H1 (cell line): ENCODE data around the gene CYP11A1. TPM values are rescaled to one million over a fixed set of nuclear protein-coding genes. Genes with fewer than 3 reads are reported as not detected.

Experiments used
- CTCF ChIA-PET: fragments of 300-600 bp; sonication (Branson Sonifier 250); formaldehyde crosslinking; loops from one replicate; lab custom pipeline; 2021; ENCODE audit not compliant: partially characterized antibody; lab: Charles Lee
- POLR2A ChIA-PET: fragments of 300-600 bp; sonication (Branson Sonifier 250); formaldehyde crosslinking; loops from one replicate; lab custom pipeline; 2021; ENCODE audit warnings: inconsistent platforms; ENCODE audit not compliant: partially characterized antibody; lab: Charles Lee
- DNase-seq, 2 experiments: peaks; one replicate each; pipeline versions ENCODE4 v3.0.0 to v3.0.0-alpha.2; 2010 to 2022; ENCODE audit warnings: low spot score in 2 of 2, low read depth in 1 of 2, mixed read lengths in 1 of 2
- FAIRE-seq: peaks from 2 replicates; lab custom pipeline; 2011; peaks lifted over from hg19 to GRCh38; lab: Jason Lieb, UNC
- H2AFZ ChIP-seq: 2 replicates; pipeline ENCODE4 v1.8.1; 2012; ENCODE audit warnings: low read length, inconsistent platforms
- H2AK5ac ChIP-seq: 2 replicates; pipeline ENCODE4 v1.6.1; 2013; ENCODE audit warnings: low read depth, low read length
- H2BK120ac ChIP-seq: replicated peaks from 2 replicates; pipeline ENCODE3; 2013; ENCODE audit warnings: low read depth, low read length, inconsistent platforms
- H2BK12ac ChIP-seq: 2 replicates; pipeline ENCODE4 v1.6.1; 2013; ENCODE audit warnings: low read depth, low read length
- H2BK15ac ChIP-seq: 2 replicates; pipeline ENCODE4 v1.6.1; 2013; ENCODE audit warnings: low read length
- H2BK20ac ChIP-seq: 2 replicates; pipeline ENCODE4 v1.6.1; 2013; ENCODE audit warnings: low read length
- H2BK5ac ChIP-seq: 2 replicates; pipeline ENCODE4 v1.6.1; 2013; ENCODE audit warnings: low read depth, low read length
- H3K14ac ChIP-seq: 2 replicates; pipeline ENCODE4 v1.6.1; 2013; ENCODE audit warnings: inconsistent platforms; ENCODE audit not compliant: insufficient read length
- H3K18ac ChIP-seq: 2 replicates; pipeline ENCODE4 v1.6.1; 2013; ENCODE audit warnings: low read length; ENCODE audit errors: extremely low read depth
- H3K23ac ChIP-seq: 2 replicates; pipeline ENCODE4 v1.6.1; 2013; ENCODE audit warnings: inconsistent platforms; ENCODE audit not compliant: insufficient read length
- H3K23me2 ChIP-seq: 2 replicates; pipeline ENCODE4 v1.6.1; 2013; ENCODE audit warnings: low read depth, low read length
- H3K27ac ChIP-seq: 2 replicates; pipeline ENCODE4 v1.6.1; 2011; ENCODE audit warnings: low read depth, low read length, inconsistent platforms
- H3K27me3 ChIP-seq, 4 experiments: replicated peaks in 1 of 4; 1 replicate in 1 of 4; 2 replicates in 3 of 4; pipeline versions ENCODE4 v1.6.1 to v1.8.1; 2011 to 2013; ENCODE audit warnings: low read length in 3 of 4, mild to moderate bottlenecking in 3 of 4, inconsistent platforms in 2 of 4, mixed read lengths in 2 of 4, moderate library complexity in 1 of 4; ENCODE audit not compliant: control insufficient read depth in 3 of 4, insufficient read depth in 3 of 4; ENCODE audit errors: extremely low read depth in 1 of 4
- H3K36me3 ChIP-seq, 4 experiments: 2 replicates each; pipeline versions ENCODE4 v1.6.1 to v1.8.1; 2011 to 2013; ENCODE audit warnings: mild to moderate bottlenecking in 4 of 4, low read length in 3 of 4, moderate library complexity in 2 of 4, control low read depth in 1 of 4, inconsistent platforms in 1 of 4; ENCODE audit not compliant: insufficient read depth in 4 of 4, control insufficient read depth in 2 of 4
- H3K4ac ChIP-seq: replicated peaks from 2 replicates; pipeline ENCODE3; 2013; ENCODE audit warnings: low read length, low read depth, mixed read lengths, inconsistent platforms; ENCODE audit not compliant: insufficient read length
- H3K4me1 ChIP-seq, 4 experiments: replicated peaks in 1 of 4; 1 replicate in 1 of 4; 2 replicates in 3 of 4; pipeline versions ENCODE4 v1.6.1 to v1.8.1; 2011 to 2013; ENCODE audit warnings: low read length in 3 of 4, inconsistent platforms in 2 of 4, mixed read lengths in 1 of 4; ENCODE audit not compliant: insufficient read depth in 4 of 4, control insufficient read depth in 3 of 4
- H3K4me2 ChIP-seq, 2 experiments: 2 replicates each; pipeline versions ENCODE4 v1.6.1 to v1.8.1; 2011 to 2013; ENCODE audit warnings: low read depth in 2 of 2, low read length in 2 of 2, control low read depth in 1 of 2, inconsistent platforms in 1 of 2, mild to moderate bottlenecking in 1 of 2; ENCODE audit not compliant: insufficient read depth in 1 of 2
- H3K4me3 ChIP-seq, 4 experiments: fragments of 200-600, 300-600 bp in 1 of 4; sonication (generic), shearing (Covaris generic), sonication (Bioruptor Twin) in 1 of 4; 2 replicates each; pipeline versions ENCODE4 v1.5.1 to v1.8.1; 2011 to 2016; ENCODE audit warnings: low read length in 4 of 4, low read depth in 3 of 4, control low read depth in 2 of 4, inconsistent platforms in 2 of 4, mild to moderate bottlenecking in 2 of 4, mixed read lengths in 1 of 4, moderate library complexity in 1 of 4; ENCODE audit not compliant: insufficient read depth in 2 of 4; ENCODE audit errors: extremely low read depth in 1 of 4
- H3K56ac ChIP-seq: replicated peaks from 2 replicates; pipeline ENCODE3; 2013; ENCODE audit warnings: low read depth, mild to moderate bottlenecking, mixed read lengths, low read length, inconsistent platforms; ENCODE audit not compliant: insufficient read length
- H3K79me1 ChIP-seq: 2 replicates; pipeline ENCODE4 v1.6.1; 2013; ENCODE audit warnings: low read depth, low read length, control low read depth
- H3K79me2 ChIP-seq, 2 experiments: 2 replicates each; pipeline versions ENCODE4 v1.6.1 to v1.8.1; 2012 to 2013; ENCODE audit warnings: low read length in 2 of 2, mild to moderate bottlenecking in 2 of 2, inconsistent platforms in 1 of 2; ENCODE audit not compliant: insufficient read depth in 2 of 2, control insufficient read depth in 1 of 2
- H3K9ac ChIP-seq, 4 experiments: replicated peaks in 1 of 4; 1 replicate in 1 of 4; 2 replicates in 3 of 4; pipeline versions ENCODE4 v1.6.1 to v1.8.1; 2011 to 2013; ENCODE audit warnings: low read depth in 3 of 4, low read length in 3 of 4, control low read depth in 2 of 4, mild to moderate bottlenecking in 2 of 4, moderate library complexity in 2 of 4, inconsistent platforms in 1 of 4; ENCODE audit errors: extremely low read depth in 1 of 4
- H3K9me3 ChIP-seq, 2 experiments: 2 replicates each; pipeline versions ENCODE4 v1.6.1 to v1.8.1; 2012 to 2013; ENCODE audit warnings: mild to moderate bottlenecking in 2 of 2, moderate library complexity in 2 of 2, control low read depth in 1 of 2, inconsistent platforms in 1 of 2, low read depth in 1 of 2, low read length in 1 of 2, mixed read lengths in 1 of 2; ENCODE audit not compliant: insufficient read depth in 2 of 2
- H4K20me1 ChIP-seq, 2 experiments: replicated peaks in 1 of 2; 2 replicates each; pipeline versions ENCODE3 to v1.8.1; 2011 to 2013; ENCODE audit warnings: inconsistent platforms in 2 of 2, low read length in 2 of 2, mild to moderate bottlenecking in 1 of 2; ENCODE audit not compliant: insufficient read depth in 2 of 2, control insufficient read depth in 1 of 2
- H4K5ac ChIP-seq: 2 replicates; pipeline ENCODE4 v1.6.1; 2013; ENCODE audit warnings: low read length, low read depth, mixed read lengths, inconsistent platforms; ENCODE audit not compliant: insufficient read length
- H4K8ac ChIP-seq: 2 replicates; pipeline ENCODE4 v1.8.0; 2013; ENCODE audit warnings: mild to moderate bottlenecking, moderate library complexity, low read length, inconsistent platforms; ENCODE audit not compliant: insufficient read depth; ENCODE audit errors: extremely low read depth
- H4K91ac ChIP-seq: replicated peaks from 2 replicates; pipeline ENCODE3; 2013; ENCODE audit warnings: low read length, mixed read lengths, inconsistent platforms; ENCODE audit not compliant: insufficient read length
- EGR1 ChIP-seq: IDR thresholded peaks from 2 replicates; pipeline ENCODE4 v1.6.1; 2011; ENCODE audit warnings: low read depth, low read length, borderline replicate concordance
- GABPA ChIP-seq: IDR thresholded peaks from 2 replicates; pipeline ENCODE4 v1.6.1; 2011; ENCODE audit warnings: mild to moderate bottlenecking, low read length, moderate library complexity, borderline replicate concordance; ENCODE audit not compliant: insufficient read depth
- HDAC6 ChIP-seq: IDR thresholded peaks from one replicate; pipeline ENCODE4 v1.7.1; 2012; ENCODE audit warnings: low read depth, mild to moderate bottlenecking, inconsistent platforms, low read length, moderate library complexity
- JUND ChIP-seq: IDR thresholded peaks from 2 replicates; pipeline ENCODE4 v1.6.1; 2011; ENCODE audit warnings: mild to moderate bottlenecking, improper control_type of control experiment, low read length
- KDM5A ChIP-seq: fragments of 200-600 bp; IDR thresholded peaks from 2 replicates; pipeline ENCODE4 v1.7.1; 2012; ENCODE audit warnings: mild to moderate bottlenecking, low read length, inconsistent platforms, mixed read lengths
- POLR2A ChIP-seq, 2 experiments: IDR thresholded peaks; 1 replicate in 1 of 2; 2 replicates in 1 of 2; pipeline ENCODE4 v1.6.1; 2011; ENCODE audit warnings: low read depth in 2 of 2, low read length in 2 of 2, mild to moderate bottlenecking in 2 of 2; ENCODE audit errors: control extremely low read depth in 1 of 2
- POLR2AphosphoS5 ChIP-seq: IDR thresholded peaks from 2 replicates; pipeline ENCODE4 v1.6.1; 2011; ENCODE audit warnings: low read depth, low read length
- RXRA ChIP-seq: IDR thresholded peaks from 2 replicates; pipeline ENCODE4 v1.6.1; 2011; ENCODE audit warnings: low read depth, mild to moderate bottlenecking, low read length, moderate library complexity; ENCODE audit not compliant: insufficient read depth
- SIN3A ChIP-seq, 2 experiments: IDR thresholded peaks in 1 of 2; conservative IDR thresholded peaks in 1 of 2; 2 replicates each; pipeline ENCODE4 v1.6.1; 2011 to 2012; ENCODE audit warnings: low read length in 2 of 2, improper control_type of control experiment in 1 of 2, low read depth in 1 of 2, mild to moderate bottlenecking in 1 of 2
- SIX5 ChIP-seq: IDR thresholded peaks from 2 replicates; pipeline ENCODE4 v1.6.1; 2011; ENCODE audit warnings: mild to moderate bottlenecking, low read depth, low read length
- SP4 ChIP-seq: IDR thresholded peaks from 2 replicates; pipeline ENCODE4 v1.6.1; 2012; ENCODE audit warnings: low read length, inconsistent platforms
- TAF7 ChIP-seq: optimal IDR thresholded peaks from 2 replicates; pipeline ENCODE3; 2011; ENCODE audit warnings: low read depth, mild to moderate bottlenecking, inconsistent platforms, low read length, moderate library complexity, borderline replicate concordance
- TBP ChIP-seq: IDR thresholded peaks from 2 replicates; pipeline ENCODE4 v1.6.1; 2011; ENCODE audit warnings: low read depth, low read length, improper control_type of control experiment
- YY1 ChIP-seq: IDR thresholded peaks from 2 replicates; pipeline ENCODE4 v1.6.1; 2011; ENCODE audit warnings: low read depth, mild to moderate bottlenecking, low read length
- WGBS, 2 experiments: shearing (Covaris generic) in 1 of 2; methylation state at CpG; one replicate each; pipeline versions ENCODE4 v1.1.6 to v1.1.7; 2013 to 2015; ENCODE audit warnings: low lambda C conversion rate in 2 of 2, mixed read lengths in 2 of 2, inconsistent platforms in 1 of 2, low coverage in 1 of 2, missing lambda C conversion rate in 1 of 2; ENCODE audit not compliant: insufficient replicate concordance in 2 of 2, insufficient coverage in 1 of 2, insufficient read length in 1 of 2; ENCODE audit errors: extremely low coverage in 1 of 2, missing lambda C conversion rate in 1 of 2; 5-methylcytosine and 5-hydroxymethylcytosine counted together
- polyA plus RNA-seq, 7 experiments: library from polyadenylated mRNA; depleted of rRNA in 3 of 7; stranded (reverse) in 5 of 7; unstranded in 2 of 7; fragments of >200 nt in 5 of 7; fragments of 200-250 nt in 2 of 7; gene quantifications; 1 replicate in 5 of 7; 2 replicates in 1 of 7; 4 replicates in 1 of 7; pipeline versions ENCODE4 v1.2.1 to v1.2.3, GENCODE V29; 2011 to 2013; ENCODE audit warnings: missing spikeins in 2 of 7, mixed read lengths in 2 of 7
- total RNA-seq: library from RNA; stranded (reverse); fragmentation: NEBNext Ultra II Directional; extraction: Animal tissue kit (Norgen Biotek cat#: 25700); gene quantifications from 2 replicates; pipeline ENCODE4 v1.2.1, GENCODE V29; 2021

The CYP11A1 gene
- total and polyA plus RNA-seq, 2 of the 8 experiments (the other 6 are each of a cell fraction or from before 2014, with no cell fraction given) = 1.9 to 7.2 TPM

GRCh38 chr15:74313889-74314288 lies 53.6 kb downstream of the CYP11A1 start:
- no peak overlapping the region for H4K5ac ChIP-seq
- H3K4ac ChIP-seq = no peak overlapping the region
- WGBS, 2 experiments = 86% methylated on average over 7 of the region's 7 CpGs; no CpG with 5 or more reads in 1 of the 2 experiments
- H4K8ac ChIP-seq = peak overlapping the region; percentile 64; the same call in 1 of the 2 replicates
- ChIA-PET CTCF (interaction anchor here (1.0 to 15.2 kb wide), 13 partner anchors 10 to 333 kb away, joined by 3 to 353 read pairs (median 10); partner anchors contain the start of genes ISLR and ISLR2), POLR2A (interaction anchor here (1.6 kb wide), 1 partner anchor 10 kb away, joined by 6 read pairs; no protein-coding TSS in a partner anchor)
- no peaks in the 10 kb centered on the region for H3K36me3 ChIP-seq
- H3K4me3 ChIP-seq = no peak overlapping the region
- peaks cover 0 to 7% (median under 1%) of the 10 kb centered on the region in 4 experiments; a peak in 4 of 7 replicates for H3K27me3 ChIP-seq
- H4K91ac ChIP-seq = peak overlapping the region; percentile 91
- no peak overlapping the region for H2BK120ac ChIP-seq
- H3K79me1 ChIP-seq = no peaks in the 10 kb centered on the region
- no peaks in the 10 kb centered on the region for H3K9me3 ChIP-seq
- H2AFZ ChIP-seq = no peak overlapping the region
- no peak overlapping the region for H3K27ac ChIP-seq
- H3K4me1 ChIP-seq = peaks cover 0 to 33% (median 21%) of the 10 kb centered on the region in 4 experiments; a peak in 6 of 7 replicates
- H2BK15ac ChIP-seq = 0 out of 2 replicates have a peak overlapping the region, but pooled peaks have one; percentile 72
- DNase-seq = no peak
- no peak overlapping the region; the same call in none of the 2 replicates for H2BK20ac ChIP-seq
- no peak overlapping the region for H3K9ac ChIP-seq
- no peaks in the 10 kb centered on the region for H3K23me2 ChIP-seq
- no peak overlapping the region for H3K4me2 ChIP-seq
- no peaks in the 10 kb centered on the region for H3K79me2 ChIP-seq
- H2AK5ac ChIP-seq = no peak overlapping the region; the same call in 1 of the 2 replicates
- H4K20me1 ChIP-seq = no peaks in the 10 kb centered on the region
- H3K14ac ChIP-seq = no peak overlapping the region
- peak overlapping the region; percentile 66; the same call in 1 of the 2 replicates for H2BK5ac ChIP-seq
- no peak overlapping the region for H3K56ac ChIP-seq
- no peak for FAIRE-seq
- H2BK12ac ChIP-seq = peak overlapping the region; percentile 80; the same call in 1 of the 2 replicates
- no peak overlapping the region for H3K23ac ChIP-seq
- H3K18ac ChIP-seq = peak overlapping the region; percentile 19; the same call in 1 of the 2 replicates
- TF ChIP-seq YY1 = no peak
- TF ChIP-seq SIX5 = no peak
- TF ChIP-seq HDAC6 = no peak
- TF ChIP-seq POLR2A (IDR thresholded peaks at IDR 0.05; ENCODE audit: control extremely low read depth in 1 of 2, low read depth in 2 of 2, low read length in 2 of 2) = no peak
- no peak for TF ChIP-seq RXRA
- TF ChIP-seq GABPA = no peak
- TF ChIP-seq EGR1 = no peak
- TF ChIP-seq TAF7 = no peak
- no peak for TF ChIP-seq POLR2AphosphoS5
- TF ChIP-seq SIN3A (conservative IDR thresholded peaks at IDR 0.05 in 1 of 2, IDR thresholded peaks at IDR 0.05 in 1 of 2; ENCODE audit: low read depth in 1 of 2, low read length in 2 of 2) = no peak
- TF ChIP-seq JUND = no peak
- TF ChIP-seq SP4 = no peak
- TF ChIP-seq TBP = no peak
- TF ChIP-seq KDM5A = no peak
